Caco-2 (cell line): ENCODE measurements around the gene DDX6. TPM values are rescaled to one million over a fixed set of nuclear protein-coding genes. Genes with fewer than 3 reads are reported as not detected.

Experiments used
- BruUV-seq: library from RNA; stranded (reverse); fragments of 400-500 nt; replicated peaks from 2 replicates; lab custom pipeline; 2021; lab: Mats Ljungman, UMichigan
- CTCF ChIA-PET: fragments of 300-600 bp; sonication (Branson Sonifier 250); formaldehyde crosslinking; loops from one replicate; lab custom pipeline; 2022; ENCODE audit warnings: antibody characterized with exemption; lab: Charles Lee
- POLR2A ChIA-PET: fragments of 300-600 bp; sonication (Branson Sonifier 250); formaldehyde crosslinking; loops from one replicate; lab custom pipeline; 2022; ENCODE audit warnings: antibody characterized with exemption; lab: Charles Lee
- DNase-seq, 2 experiments: peaks; one replicate each; pipeline versions ENCODE4 v3.0.0 to v3.0.0-alpha.2; 2020 to 2022
- H3K27me3 ChIP-seq: replicated peaks from 2 replicates; pipeline ENCODE4 v1.6.0; 2011; ENCODE audit warnings: low read length; ENCODE audit not compliant: control insufficient read depth, insufficient read depth
- H3K36me3 ChIP-seq: 2 replicates; pipeline ENCODE4 v1.5.1; 2011; ENCODE audit warnings: low read length; ENCODE audit not compliant: control insufficient read depth, insufficient read depth
- H3K4me1 ChIP-seq: fragments of 250-450 bp; sonication (Bioruptor Pico); 2 replicates; pipeline ENCODE4 v1.5.1; 2020; ENCODE audit warnings: mild to moderate bottlenecking
- H3K4me3 ChIP-seq: 2 replicates; pipeline ENCODE4 v1.5.1; 2011; ENCODE audit warnings: low read depth, mild to moderate bottlenecking, control low read depth, low read length
- H3K9me3 ChIP-seq: fragments of 250-450 bp; sonication (Bioruptor Pico); 2 replicates; pipeline ENCODE4 v1.5.1; 2020; ENCODE audit warnings: mild to moderate bottlenecking, moderate library complexity
- H3K27ac Mint-ChIP-seq: one replicate; pipeline ENCODE4 v1.8.0; 2022; ENCODE audit warnings: mixed read lengths; ENCODE audit not compliant: unreplicated experiment
- H3K27me3 Mint-ChIP-seq: one replicate; pipeline ENCODE4 v1.8.0; 2022; ENCODE audit warnings: mixed read lengths; ENCODE audit not compliant: insufficient read depth, unreplicated experiment
- H3K36me3 Mint-ChIP-seq: one replicate; pipeline ENCODE4 v1.8.0; 2022; ENCODE audit warnings: mild to moderate bottlenecking, mixed read lengths; ENCODE audit not compliant: insufficient read depth, unreplicated experiment
- H3K4me1 Mint-ChIP-seq: one replicate; pipeline ENCODE4 v1.8.0; 2022; ENCODE audit warnings: low read depth, mixed read lengths; ENCODE audit not compliant: unreplicated experiment
- H3K4me3 Mint-ChIP-seq: one replicate; pipeline ENCODE4 v1.8.0; 2022; ENCODE audit warnings: mild to moderate bottlenecking, moderate library complexity, mixed read lengths; ENCODE audit not compliant: unreplicated experiment
- H3K9me3 Mint-ChIP-seq: one replicate; pipeline ENCODE4 v1.8.0; 2022; ENCODE audit warnings: mixed read lengths; ENCODE audit not compliant: unreplicated experiment
- CTCF ChIP-seq, 2 experiments: fragments of 200-600 bp in 1 of 2; IDR thresholded peaks; 1 replicate in 1 of 2; 2 replicates in 1 of 2; pipeline versions ENCODE4 v1.5.1 to v1.8.0; 2011 to 2022; ENCODE audit warnings: antibody characterized with exemption in 1 of 2, control low read depth in 1 of 2, inconsistent platforms in 1 of 2, low read depth in 1 of 2, low read length in 1 of 2, mild to moderate bottlenecking in 1 of 2, moderate library complexity in 1 of 2; ENCODE audit not compliant: insufficient read depth in 1 of 2, severe bottlenecking in 1 of 2, unreplicated experiment in 1 of 2
- intact Hi-C: fragments of 100-400 bp; cut with micrococcal nuclease; formaldehyde crosslinking; loops from one replicate; pipeline ENCODE4 v1.10.0; 2022; ENCODE audit not compliant: unreplicated experiment
- total RNA-seq: library from RNA; stranded (reverse); gene quantifications from 2 replicates; pipeline ENCODE4 v1.2.3, GENCODE V29; 2022

Gene DDX6
- total RNA-seq, 1 experiment from 2014 or later, result 131 TPM

- Histone ChIP-seq H3K27me3 (no peaks in the 10 kb centered on the region), H3K9me3 (no peaks in the 10 kb centered on the region), H3K4me3 (peak overlapping the region; percentile 63), H3K36me3 (no peaks in the 10 kb centered on the region), H3K4me1 (peaks cover 23% of the 10 kb centered on the region)
- peaks cover 28% of the 10 kb centered on the region for H3K4me1 Mint-ChIP-seq
- peak in 1 of 2 experiments; percentile 46 for DNase-seq
- intact Hi-C loops, result loop anchor here (1.0 to 5.0 kb wide), 4 partner anchors 55 to 164 kb away; partner anchors contain the start of gene UPK2
- TF ChIP-seq CTCF (IDR thresholded peaks at IDR 0.05; ENCODE audit: insufficient read depth in 1 of 2, low read depth in 1 of 2, low read length in 1 of 2, severe bottlenecking in 1 of 2, unreplicated experiment in 1 of 2), result no peak
- ChIA-PET CTCF (interaction anchor here (0.6 to 3.6 kb wide), 9 partner anchors 54 to 207 kb away, joined by 3 to 22 read pairs (median 5); partner anchors contain the start of gene BCL9L), POLR2A (interaction anchor here (0.6 to 2.0 kb wide), 6 partner anchors 11 to 310 kb away, joined by 3 to 8 read pairs (median 4); partner anchors contain the start of genes BCL9L and DPAGT1)
- no peaks in the 10 kb centered on the region for H3K9me3 Mint-ChIP-seq
- peaks cover 51% of the 10 kb centered on the region for H3K36me3 Mint-ChIP-seq
- no peaks in the 10 kb centered on the region for H3K27me3 Mint-ChIP-seq
- BruUV-seq, result no TSS peak
- peak overlapping the region; percentile 93 for H3K4me3 Mint-ChIP-seq
- peak overlapping the region; percentile 90 for H3K27ac Mint-ChIP-seq
These were observed 1.1 kb upstream of the DDX6 start for GRCh38 chr11:118791961-118792569.

- peak; percentile 74 to 79 for TF ChIP-seq CTCF (IDR thresholded peaks at IDR 0.05; ENCODE audit: insufficient read depth in 1 of 2, low read depth in 1 of 2, low read length in 1 of 2, severe bottlenecking in 1 of 2, unreplicated experiment in 1 of 2)
- BruUV-seq, result no TSS peak
- no peaks in the 10 kb centered on the region for H3K9me3 ChIP-seq
- Mint-ChIP-seq H3K36me3 (peaks cover 66% of the 10 kb centered on the region), H3K4me1 (peaks cover 23% of the 10 kb centered on the region), H3K27me3 (no peaks in the 10 kb centered on the region), H3K4me3 (peak overlapping the region; percentile 93), H3K27ac (peak overlapping the region; percentile 90), H3K9me3 (no peaks in the 10 kb centered on the region)
- no peaks in the 10 kb centered on the region for H3K27me3 ChIP-seq
- CTCF ChIA-PET, result interaction anchor here (0.6 to 3.6 kb wide), 25 partner anchors 10 to 725 kb away, joined by 3 to 22 read pairs (median 6); partner anchors contain the start of gene BCL9L
- H3K4me3 ChIP-seq, result peak overlapping the region; percentile 63
- peaks cover 25% of the 10 kb centered on the region for H3K4me1 ChIP-seq
- no peaks in the 10 kb centered on the region for H3K36me3 ChIP-seq
- POLR2A ChIA-PET, result interaction anchor here (0.5 to 2.0 kb wide), 34 partner anchors 10 to 1545 kb away, joined by 3 to 18 read pairs (median 4); partner anchors contain the start of genes BCL9L, CENATAC and HINFP
- intact Hi-C loops, result loop anchor here (1.0 to 5.0 kb wide), 4 partner anchors 74 to 139 kb away; no protein-coding TSS in a partner anchor
- DNase-seq, result peak in 1 of 2 experiments; percentile 77
These were observed 430 bp downstream of the DDX6 start for GRCh38 chr11:118790357-118791110.
